GM12801 (cell line): Measurements from ENCODE around the gene SERPINA9.

Source experiments
- CTCF ChIP-seq: IDR thresholded peaks from one replicate; pipeline ENCODE4 v1.5.1; 2011; ENCODE audit warnings: control low read depth; ENCODE audit not compliant: insufficient read length; ENCODE audit errors: extremely low read depth

SERPINA9 gene

GRCh38 chr14:94476023-94476422 lies at the start of gene SERPINA9:
Gene SERPINA9 (minus strand): TSS chr14:94476197. CDS start chr14:94469840, 6,357 bp downstream.
- TF ChIP-seq CTCF = no peak

GRCh38 chr14:94524093-94524492 lies 48.1 kb upstream of the SERPINA9 start:
- TF ChIP-seq CTCF = no peak

- TF ChIP-seq CTCF = no peak
Observed at GRCh38 chr14:94523265-94523664, 47.3 kb upstream of the SERPINA9 start.

- TF ChIP-seq CTCF = no peak
Observed at GRCh38 chr14:94522115-94522724, 46.2 kb upstream of the SERPINA9 start.

- no peak for TF ChIP-seq CTCF
Observed at GRCh38 chr14:94521375-94522114, 45.5 kb upstream of the SERPINA9 start.

- no peak for TF ChIP-seq CTCF
Observed at GRCh38 chr14:94517641-94518257, 41.8 kb upstream of the SERPINA9 start.

- TF ChIP-seq CTCF = no peak
Observed at GRCh38 chr14:94517248-94517640, 41.2 kb upstream of the SERPINA9 start.
